ENCODE data around the gene BORCS5. TPM values are rescaled to one million over a fixed set of nuclear protein-coding genes. Genes with fewer than 3 reads are reported as not detected.

BORCS5 gene
- total RNA-seq, 1 donor, result 18.3 TPM

GRCh38 chr12:12327802-12328201 lies 29.1 kb upstream of the BORCS5 start:
- H3K4me3 ChIP-seq (ENCODE audit: low read depth, low read length), result no peak overlapping the region
- TF ChIP-seq, protein P1, sequence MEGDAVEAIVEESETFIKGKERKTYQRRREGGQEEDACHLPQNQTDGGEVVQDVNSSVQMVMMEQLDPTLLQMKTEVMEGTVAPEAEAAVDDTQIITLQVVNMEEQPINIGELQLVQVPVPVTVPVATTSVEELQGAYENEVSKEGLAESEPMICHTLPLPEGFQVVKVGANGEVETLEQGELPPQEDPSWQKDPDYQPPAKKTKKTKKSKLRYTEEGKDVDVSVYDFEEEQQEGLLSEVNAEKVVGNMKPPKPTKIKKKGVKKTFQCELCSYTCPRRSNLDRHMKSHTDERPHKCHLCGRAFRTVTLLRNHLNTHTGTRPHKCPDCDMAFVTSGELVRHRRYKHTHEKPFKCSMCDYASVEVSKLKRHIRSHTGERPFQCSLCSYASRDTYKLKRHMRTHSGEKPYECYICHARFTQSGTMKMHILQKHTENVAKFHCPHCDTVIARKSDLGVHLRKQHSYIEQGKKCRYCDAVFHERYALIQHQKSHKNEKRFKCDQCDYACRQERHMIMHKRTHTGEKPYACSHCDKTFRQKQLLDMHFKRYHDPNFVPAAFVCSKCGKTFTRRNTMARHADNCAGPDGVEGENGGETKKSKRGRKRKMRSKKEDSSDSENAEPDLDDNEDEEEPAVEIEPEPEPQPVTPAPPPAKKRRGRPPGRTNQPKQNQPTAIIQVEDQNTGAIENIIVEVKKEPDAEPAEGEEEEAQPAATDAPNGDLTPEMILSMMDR (IDR thresholded peaks at IDR 0.05; ENCODE audit: insufficient read depth, low read length), result peak; percentile 61
- DNase-seq (ENCODE audit: low read depth), result peak; percentile 85

DNA sequence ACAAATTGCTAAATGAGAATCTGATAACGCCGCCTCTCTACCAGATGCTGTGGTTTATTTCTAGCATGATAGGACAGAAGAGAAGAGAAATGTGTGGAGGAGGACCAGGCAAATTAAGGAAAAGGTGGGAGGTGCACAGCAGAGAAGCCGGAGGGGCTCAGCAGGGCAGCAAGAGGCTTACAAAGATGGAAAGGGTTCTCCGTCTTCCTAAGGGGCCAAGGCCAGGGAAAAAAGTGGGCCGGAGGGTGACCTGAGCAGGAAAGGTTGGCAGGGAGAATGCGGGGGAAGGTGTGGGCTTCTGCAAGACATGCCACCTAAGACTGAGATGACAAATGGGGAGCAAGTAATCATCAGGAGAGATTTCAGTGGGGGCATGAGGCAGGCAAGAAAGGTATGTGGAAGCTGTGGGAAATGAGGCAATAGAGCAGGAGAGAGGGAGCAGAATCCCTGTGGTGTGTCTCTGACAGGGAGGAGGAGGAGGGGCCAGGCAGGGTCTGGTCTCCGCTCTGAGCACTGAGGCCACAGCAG lies 25.6 kb upstream of the BORCS5 start:
- no peak for DNase-seq (ENCODE audit: low read depth)
- TF ChIP-seq, protein P1 (IDR thresholded peaks at IDR 0.05; ENCODE audit: insufficient read depth, low read length), result no peak
- H3K4me3 ChIP-seq (ENCODE audit: low read depth, low read length), result no peak overlapping the region

DNA sequence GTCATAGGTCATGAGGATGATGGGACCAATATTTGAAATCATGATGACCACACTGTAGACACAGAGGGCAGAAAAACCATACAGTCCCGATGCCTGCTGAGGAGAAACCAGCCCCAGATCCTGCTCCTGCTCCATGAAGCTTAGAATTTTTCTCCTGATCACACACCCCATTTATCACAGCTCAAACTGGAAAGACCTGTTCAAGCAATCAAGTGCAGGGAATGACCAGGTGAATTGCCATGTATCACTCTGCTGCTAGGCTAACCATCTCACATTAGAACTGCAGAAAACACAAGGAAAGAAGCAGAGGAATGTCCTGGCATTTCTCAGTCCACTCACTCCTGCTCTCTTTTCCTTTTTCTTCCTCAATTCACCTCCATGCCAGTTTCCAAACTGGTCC lies 25.0 kb upstream of the BORCS5 start:
- TF ChIP-seq, protein P1 (IDR thresholded peaks at IDR 0.05; ENCODE audit: insufficient read depth, low read length), result no peak
- no peak for DNase-seq (ENCODE audit: low read depth)

DNA sequence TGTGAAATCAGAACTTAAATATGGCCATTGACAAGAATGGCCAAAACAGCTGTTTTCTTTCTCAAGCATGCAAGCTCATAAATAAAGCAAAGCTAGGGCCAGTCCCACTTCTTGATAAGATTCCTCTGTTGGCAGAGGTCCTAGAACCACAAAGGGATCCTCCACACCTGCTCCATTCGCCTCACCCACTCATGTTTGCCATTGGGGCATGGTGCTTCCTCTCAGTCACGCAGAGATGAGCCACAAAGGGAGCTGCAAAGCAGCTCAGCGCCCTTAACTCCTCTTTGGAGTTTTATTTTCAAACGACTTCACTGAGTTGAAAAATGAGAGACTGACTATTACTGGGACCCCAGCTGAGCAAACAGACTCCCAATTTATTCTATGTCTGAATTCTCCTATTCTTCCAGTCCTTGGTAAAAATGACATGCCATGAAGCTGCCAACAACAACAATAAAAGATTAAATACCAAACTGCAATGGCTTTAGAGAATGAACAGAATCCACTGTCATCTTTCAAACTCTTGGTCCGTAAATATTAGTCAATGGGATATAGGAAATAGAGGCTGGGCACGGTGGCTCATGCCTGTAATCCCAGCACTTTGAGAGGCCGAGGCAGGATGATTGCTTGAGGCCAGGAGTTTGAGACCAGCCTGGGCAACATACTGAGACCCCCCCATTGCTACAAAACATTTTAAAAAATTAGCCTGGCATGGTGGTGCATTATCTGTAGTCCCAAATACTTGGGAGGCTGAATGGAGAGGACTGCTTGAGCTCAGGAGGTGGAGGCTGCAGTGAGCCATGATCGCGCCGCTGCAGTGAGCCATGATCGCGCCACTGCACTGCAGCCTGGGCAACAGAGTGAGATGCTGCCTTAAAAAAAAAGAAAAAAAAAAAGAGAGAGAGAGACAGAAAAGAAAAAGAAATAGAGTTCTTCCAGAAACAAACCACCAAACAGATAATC lies 23.2 kb upstream of the BORCS5 start:
- H3K4me3 ChIP-seq (ENCODE audit: low read depth, low read length), result no peak overlapping the region
- peak; percentile 90 for DNase-seq (ENCODE audit: low read depth)
- TF ChIP-seq, protein P1 (IDR thresholded peaks at IDR 0.05; ENCODE audit: insufficient read depth, low read length), result no peak

More for the DNA sequence above, 25.0 kb upstream of the BORCS5 start:
- no peak overlapping the region for H3K4me3 ChIP-seq (ENCODE audit: low read depth, low read length)

- TF ChIP-seq, protein P1 (IDR thresholded peaks at IDR 0.05; ENCODE audit: insufficient read depth, low read length), result peak; percentile 74
- H3K4me3 ChIP-seq (ENCODE audit: low read depth, low read length), result no peak overlapping the region
- peak; percentile 49 for DNase-seq (ENCODE audit: low read depth)
Observed at GRCh38 chr12:12334367-12335040, 22.4 kb upstream of the BORCS5 start.

DNA sequence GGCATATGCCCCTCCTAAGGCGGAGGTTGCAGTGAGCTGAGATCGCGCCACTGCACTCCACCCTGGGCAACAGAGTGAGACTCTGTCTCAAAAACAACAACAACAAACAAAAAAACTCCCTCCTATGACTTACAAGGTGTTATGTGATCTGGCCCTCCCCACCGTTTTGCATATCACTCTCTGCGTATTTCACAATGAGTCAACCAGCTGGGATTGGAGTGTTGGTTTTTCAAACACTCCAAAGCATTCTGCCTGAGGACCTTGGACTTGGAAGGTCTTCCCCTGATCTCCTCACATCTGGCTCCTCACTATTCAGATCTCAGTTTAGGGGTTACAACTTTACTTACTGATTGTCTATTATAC lies 20.8 kb upstream of the BORCS5 start:
- no peak for DNase-seq (ENCODE audit: low read depth)
- H3K4me3 ChIP-seq (ENCODE audit: low read depth, low read length), result no peak overlapping the region
- TF ChIP-seq, protein P1 (IDR thresholded peaks at IDR 0.05; ENCODE audit: insufficient read depth, low read length), result no peak

All from fibroblast of the aortic adventitia (primary cell).